ENCODE results near the gene PDE2A.

DNA sequence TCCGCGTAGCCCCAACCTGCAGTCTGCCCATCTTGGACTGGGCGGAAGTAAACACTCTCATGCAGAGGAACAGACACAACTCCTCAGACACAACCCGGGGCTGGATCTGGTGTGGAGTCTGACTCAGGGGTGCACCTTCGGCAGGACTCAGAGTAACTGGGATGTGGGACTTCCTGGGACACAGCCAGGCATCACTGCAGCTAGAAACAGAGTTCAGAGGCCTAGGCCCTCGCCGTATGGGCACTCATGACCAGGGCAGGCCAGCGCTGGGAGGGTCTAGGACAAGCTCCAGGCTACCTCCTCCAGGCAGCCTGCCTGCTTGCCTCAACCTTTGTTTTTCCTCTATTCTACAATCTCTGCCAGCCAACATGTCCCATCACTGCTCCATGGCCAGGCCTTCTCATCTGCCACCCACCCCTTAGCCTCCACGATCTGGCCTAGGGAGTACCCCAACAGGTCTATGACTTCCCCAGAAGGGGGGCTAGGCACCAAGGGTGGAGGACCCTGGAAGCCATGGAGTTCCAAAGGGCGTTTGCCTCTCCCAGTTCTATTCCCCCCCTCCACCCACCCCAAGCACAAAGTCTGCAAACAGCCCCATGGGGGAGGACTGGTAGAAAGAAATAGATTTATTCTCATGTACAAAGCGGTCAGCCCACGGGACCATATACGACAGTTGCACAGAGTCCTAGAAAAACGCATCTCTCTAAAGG lies 98.5 kb downstream of the PDE2A start:
- TF ChIP-seq, protein P1, sequence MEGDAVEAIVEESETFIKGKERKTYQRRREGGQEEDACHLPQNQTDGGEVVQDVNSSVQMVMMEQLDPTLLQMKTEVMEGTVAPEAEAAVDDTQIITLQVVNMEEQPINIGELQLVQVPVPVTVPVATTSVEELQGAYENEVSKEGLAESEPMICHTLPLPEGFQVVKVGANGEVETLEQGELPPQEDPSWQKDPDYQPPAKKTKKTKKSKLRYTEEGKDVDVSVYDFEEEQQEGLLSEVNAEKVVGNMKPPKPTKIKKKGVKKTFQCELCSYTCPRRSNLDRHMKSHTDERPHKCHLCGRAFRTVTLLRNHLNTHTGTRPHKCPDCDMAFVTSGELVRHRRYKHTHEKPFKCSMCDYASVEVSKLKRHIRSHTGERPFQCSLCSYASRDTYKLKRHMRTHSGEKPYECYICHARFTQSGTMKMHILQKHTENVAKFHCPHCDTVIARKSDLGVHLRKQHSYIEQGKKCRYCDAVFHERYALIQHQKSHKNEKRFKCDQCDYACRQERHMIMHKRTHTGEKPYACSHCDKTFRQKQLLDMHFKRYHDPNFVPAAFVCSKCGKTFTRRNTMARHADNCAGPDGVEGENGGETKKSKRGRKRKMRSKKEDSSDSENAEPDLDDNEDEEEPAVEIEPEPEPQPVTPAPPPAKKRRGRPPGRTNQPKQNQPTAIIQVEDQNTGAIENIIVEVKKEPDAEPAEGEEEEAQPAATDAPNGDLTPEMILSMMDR (IDR thresholded peaks at IDR 0.05 in 2 of 3, conservative IDR thresholded peaks at IDR 0.05 in 1 of 3; ENCODE audit: control insufficient read depth in 2 of 3, extremely low read depth in 1 of 3, insufficient read depth in 1 of 3, low read depth in 3 of 3, low read length in 3 of 3), result no peak
- TF ChIP-seq CBFB (IDR thresholded peaks at IDR 0.05; ENCODE audit: low read depth), result no peak
